Femur (tissue), 1 donor: Measurements from ENCODE around the gene NGFR.

Experiments
- DNase-seq: peaks from one replicate; pipeline ENCODE4 v3.0.0-alpha.2; 2017

NGFR gene

GRCh38 chr17:49518346-49519078 is 23.4 kb downstream of the NGFR start:
- DNase-seq: no peak

GRCh38 chr17:49519781-49520180 is 24.7 kb downstream of the NGFR start:
- DNase-seq: peak; percentile 80

GRCh38 chr17:49520386-49521087 is 25.4 kb downstream of the NGFR start:
- peak; percentile 46 for DNase-seq

- peak; percentile 9 for DNase-seq
Observed at GRCh38 chr17:49521088-49521450, 26.0 kb downstream of the NGFR start.

GRCh38 chr17:49521471-49522356 is 26.6 kb downstream of the NGFR start:
- peak; percentile 38 for DNase-seq

- DNase-seq: peak; percentile 15
Observed at GRCh38 chr17:49522357-49522890, 27.3 kb downstream of the NGFR start.

- no peak for DNase-seq
Observed at GRCh38 chr17:49523196-49523595, 28.1 kb downstream of the NGFR start.

GRCh38 chr17:49523706-49524472 is 28.8 kb downstream of the NGFR start:
- peak; percentile 39 for DNase-seq

- DNase-seq: peak; percentile 20
Observed at GRCh38 chr17:49524473-49525359, 29.6 kb downstream of the NGFR start.

GRCh38 chr17:49525831-49526741 is 31.0 kb downstream of the NGFR start:
- peak; percentile 75 for DNase-seq

GRCh38 chr17:49527927-49528651 is 33.0 kb downstream of the NGFR start:
- DNase-seq: peak; percentile 36

GRCh38 chr17:49528966-49529365 is 33.9 kb downstream of the NGFR start:
- DNase-seq: no peak

- DNase-seq: no peak
Observed at GRCh38 chr17:49530118-49530517, 35.0 kb downstream of the NGFR start.

- DNase-seq: no peak
Observed at GRCh38 chr17:49543860-49544259, 48.8 kb downstream of the NGFR start.

- no peak for DNase-seq
Observed at GRCh38 chr17:49545007-49545660, 50.0 kb downstream of the NGFR start.

- peak; percentile 45 for DNase-seq
Observed at GRCh38 chr17:49545806-49546545, 50.9 kb downstream of the NGFR start.

GRCh38 chr17:49546546-49547535 is 51.7 kb downstream of the NGFR start:
- DNase-seq: no peak
